GM12801 (cell line): ENCODE results near the gene GATD1.

ENCODE experiments used
- TF ChIP-seq, protein P1 (sequence below): IDR thresholded peaks from one replicate; pipeline ENCODE4 v1.5.1; 2011; ENCODE audit warnings: control low read depth; ENCODE audit not compliant: insufficient read length; ENCODE audit errors: extremely low read depth

Gene GATD1

DNA sequence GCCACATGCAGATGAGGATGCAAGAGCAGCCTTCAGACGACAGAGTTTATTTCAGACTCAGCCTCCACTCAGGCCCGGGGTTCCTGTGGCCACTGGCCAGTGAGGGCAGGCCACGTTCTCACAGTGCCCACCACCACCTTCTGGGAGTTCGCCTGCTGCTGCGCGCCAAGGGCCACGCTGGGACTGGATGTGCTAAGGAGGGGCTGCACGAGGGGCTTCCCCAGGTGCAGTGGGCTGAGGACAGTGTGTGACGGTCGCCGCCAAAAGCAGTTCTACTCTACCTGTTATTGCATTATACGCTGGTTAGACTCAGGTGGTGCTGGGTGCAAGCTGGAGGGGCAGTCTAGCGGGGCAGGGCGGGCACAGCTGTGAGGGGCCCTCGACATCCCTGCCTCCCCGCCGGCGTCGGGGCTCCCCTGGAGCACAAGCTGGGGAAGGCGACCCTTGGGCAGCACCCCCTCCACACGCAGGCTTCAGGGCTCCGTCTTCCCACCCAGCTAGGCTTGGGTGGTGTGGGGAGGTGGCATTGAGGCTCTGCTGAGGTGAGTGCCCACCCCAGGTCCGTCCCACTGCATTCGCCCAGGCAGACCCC lies 9.9 kb upstream of the GATD1 start:
- TF ChIP-seq, protein P1, sequence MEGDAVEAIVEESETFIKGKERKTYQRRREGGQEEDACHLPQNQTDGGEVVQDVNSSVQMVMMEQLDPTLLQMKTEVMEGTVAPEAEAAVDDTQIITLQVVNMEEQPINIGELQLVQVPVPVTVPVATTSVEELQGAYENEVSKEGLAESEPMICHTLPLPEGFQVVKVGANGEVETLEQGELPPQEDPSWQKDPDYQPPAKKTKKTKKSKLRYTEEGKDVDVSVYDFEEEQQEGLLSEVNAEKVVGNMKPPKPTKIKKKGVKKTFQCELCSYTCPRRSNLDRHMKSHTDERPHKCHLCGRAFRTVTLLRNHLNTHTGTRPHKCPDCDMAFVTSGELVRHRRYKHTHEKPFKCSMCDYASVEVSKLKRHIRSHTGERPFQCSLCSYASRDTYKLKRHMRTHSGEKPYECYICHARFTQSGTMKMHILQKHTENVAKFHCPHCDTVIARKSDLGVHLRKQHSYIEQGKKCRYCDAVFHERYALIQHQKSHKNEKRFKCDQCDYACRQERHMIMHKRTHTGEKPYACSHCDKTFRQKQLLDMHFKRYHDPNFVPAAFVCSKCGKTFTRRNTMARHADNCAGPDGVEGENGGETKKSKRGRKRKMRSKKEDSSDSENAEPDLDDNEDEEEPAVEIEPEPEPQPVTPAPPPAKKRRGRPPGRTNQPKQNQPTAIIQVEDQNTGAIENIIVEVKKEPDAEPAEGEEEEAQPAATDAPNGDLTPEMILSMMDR: no peak

DNA sequence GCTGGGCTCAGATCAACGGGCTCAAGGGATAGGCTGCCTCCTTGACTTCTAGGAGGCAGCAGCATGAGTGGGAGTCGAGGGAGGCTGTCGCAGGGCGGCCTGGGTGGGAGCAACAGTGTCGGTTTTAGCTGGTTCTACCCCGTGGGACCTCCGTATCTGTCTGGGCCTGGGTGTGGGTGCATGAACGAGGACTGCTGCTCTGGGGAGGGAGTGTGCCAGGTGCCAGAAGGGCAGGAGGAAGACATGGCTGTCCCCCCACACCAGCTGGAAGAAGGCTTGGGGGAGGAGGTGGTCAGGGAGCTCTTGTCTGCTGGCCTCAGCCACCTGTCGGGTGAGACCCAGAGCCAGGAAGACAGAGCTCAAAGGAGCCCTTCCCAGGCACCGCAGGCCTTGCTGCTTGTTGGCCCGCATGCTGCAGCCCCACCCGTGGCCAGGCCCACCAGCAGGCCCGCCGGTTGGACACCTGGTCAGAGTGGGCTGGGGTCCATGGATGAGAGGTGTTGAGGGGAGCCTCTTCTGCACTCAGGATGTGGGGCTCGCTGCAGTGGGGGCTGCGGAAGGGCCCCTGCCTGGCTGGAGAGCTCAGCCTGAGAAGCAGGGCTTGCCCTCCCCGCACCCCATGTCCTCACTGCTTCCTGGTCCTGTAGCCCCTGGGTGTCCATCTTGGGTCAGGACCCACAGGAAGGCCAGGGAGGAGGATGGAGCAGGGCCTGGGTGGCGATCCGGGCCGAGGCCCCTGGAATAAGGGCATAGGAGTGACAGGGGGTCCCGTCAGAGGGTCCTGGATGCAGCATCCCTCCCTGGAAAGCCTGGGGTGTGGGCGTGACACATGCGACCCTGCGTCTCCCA lies 9.2 kb upstream of the GATD1 start:
- TF ChIP-seq, protein P1: no peak

DNA sequence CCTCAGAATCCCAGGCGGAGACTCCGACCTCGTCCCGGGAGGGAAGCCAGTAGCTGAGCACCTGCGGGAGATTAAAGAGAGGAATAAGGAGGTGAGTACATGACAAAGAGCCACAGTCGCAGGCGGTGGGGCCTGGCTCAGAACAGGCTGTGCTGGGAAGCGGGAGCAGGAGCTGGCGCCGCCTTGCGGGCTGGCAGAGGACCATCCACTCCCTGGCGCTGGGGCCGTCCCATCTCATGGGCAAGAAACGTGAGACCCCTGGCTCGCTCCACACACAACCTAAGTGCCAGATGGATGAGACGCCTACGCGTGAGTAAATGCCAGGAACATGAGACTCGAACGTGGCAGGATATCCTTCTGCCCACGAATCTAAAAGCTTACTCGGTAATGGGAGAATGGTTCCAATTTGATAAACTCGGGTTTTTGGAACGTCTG lies 6.3 kb upstream of the GATD1 start:
- TF ChIP-seq, protein P1: no peak

DNA sequence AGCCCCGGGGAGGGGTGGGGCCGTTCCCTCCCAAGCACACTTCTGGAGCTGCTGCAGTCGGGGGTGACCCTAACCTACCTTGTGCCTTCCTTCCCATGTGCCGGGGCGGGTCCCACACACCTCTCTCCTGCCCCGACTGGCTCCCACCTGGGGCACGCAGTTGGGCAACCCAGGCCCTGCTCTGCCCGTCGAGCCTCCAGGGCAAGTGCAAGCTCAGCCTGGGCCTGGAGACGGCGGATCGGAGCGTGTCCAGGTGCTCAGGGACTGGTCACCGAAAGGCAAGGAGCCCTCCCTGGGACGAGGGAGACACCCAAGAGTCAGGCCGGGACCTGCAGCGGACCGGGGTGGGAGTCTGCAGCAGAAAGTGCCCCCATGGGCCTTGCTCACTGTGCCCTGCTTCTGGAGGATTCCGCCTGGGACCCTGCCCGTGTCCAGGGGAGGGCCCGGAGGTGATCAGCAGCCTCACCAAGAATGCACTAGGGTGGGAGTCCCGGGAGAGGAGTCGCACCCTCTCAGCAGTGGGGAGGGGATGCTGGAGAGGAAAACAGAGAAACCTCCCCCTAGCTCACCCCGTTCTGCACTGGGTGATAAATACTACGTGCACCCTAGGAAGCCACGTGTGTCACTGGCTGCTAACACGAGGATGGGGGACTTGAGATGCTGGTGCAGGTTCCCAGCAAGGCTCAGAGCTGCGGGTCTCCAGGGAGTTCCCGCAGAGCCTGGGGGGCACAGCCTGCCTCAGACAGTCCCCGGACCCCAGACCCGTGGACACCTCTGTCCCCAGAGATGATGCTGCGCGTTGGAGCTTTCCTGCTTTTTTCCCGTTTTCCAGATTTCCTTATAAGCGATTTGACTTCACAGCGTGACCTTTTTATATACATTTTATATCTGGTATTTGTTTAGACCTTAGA lies 5.2 kb upstream of the GATD1 start:
- TF ChIP-seq, protein P1: no peak

DNA sequence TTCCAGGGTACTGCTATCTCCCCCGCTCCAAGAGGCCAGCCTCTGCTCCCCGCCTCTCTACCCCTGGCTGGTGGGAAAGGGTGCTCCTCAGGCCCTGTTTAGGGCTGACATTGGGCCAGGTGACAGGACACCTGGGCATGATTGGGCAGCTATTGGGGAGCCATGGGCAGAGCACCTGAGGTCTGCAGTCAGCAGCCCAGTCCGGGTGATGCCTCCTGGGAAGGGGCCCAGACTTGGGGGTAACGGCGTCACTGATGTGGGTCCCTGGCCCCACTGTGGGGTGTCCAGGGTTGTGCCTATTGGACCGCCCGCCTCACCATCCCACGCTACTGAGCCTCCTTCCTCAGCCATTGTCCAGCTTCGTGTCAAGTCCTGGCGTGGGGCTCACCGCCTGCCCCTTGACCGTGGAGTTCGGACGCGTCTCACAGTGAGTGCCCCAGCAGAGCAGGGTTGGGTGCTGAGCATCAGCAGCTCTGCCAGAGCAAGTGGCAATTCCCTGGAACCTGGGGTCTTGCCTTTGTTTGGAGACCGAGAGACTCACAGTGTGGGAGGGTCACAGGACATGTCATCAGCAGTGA lies 2.8 kb upstream of the GATD1 start:
- TF ChIP-seq, protein P1: no peak

DNA sequence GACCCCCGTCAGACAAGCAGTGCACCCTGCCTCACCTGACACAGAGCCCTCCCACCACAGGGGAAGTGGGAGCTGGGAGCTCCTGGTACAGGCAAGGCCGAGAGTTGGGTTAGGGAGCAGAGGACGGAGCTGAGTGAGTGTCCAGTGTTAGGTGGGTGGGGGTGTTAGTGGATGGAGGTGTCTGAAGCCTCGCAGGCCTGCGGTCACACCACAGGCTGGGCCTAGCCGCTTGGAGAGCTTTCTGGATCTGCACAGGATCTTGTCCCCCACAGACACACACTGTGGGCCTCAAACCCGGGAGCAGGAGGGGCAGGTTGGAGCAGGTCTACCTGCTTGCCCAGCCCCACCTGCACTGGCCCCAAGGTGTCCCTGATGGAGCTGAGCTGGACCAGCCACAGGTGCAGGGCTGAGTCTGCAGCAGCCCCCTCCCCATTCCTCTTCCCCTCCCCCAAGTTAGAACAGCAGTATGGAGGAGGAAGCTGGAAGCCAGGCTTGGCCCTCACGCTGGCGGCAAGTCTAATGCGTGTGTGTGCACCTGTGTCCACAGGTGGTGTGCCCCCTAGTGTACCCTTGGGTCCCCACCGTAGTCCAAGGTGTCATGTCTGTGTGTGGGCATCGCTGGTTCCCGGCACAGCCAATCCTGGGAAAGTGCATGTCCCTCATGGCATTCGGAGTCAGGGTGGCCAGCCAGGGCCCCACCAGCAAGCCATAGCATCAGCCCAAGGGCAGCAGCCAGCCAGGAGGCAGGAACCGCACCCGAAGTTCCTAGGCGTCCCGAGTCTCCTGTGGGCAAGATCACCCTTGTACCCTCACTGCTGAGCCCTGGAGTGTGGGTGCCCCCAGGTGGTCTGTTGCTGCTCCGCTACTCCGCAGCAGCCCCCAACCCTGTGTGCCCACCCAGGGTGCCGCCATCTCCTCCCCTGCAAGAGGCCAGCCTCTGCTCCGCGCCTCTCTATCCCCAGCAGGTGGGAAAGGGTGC lies 2.0 kb upstream of the GATD1 start:
- TF ChIP-seq, protein P1: no peak
